GM21529 (cell line): ENCODE data around the gene SLC29A4.
"Not testable (repeated sequence)": the region's sequence is repeated elsewhere in the genome, so short reads cannot be mapped to it uniquely, and the experiment has no call there.

ENCODE experiments used
- ATAC-seq: cut with Tn5 transposase; IDR thresholded peaks from one replicate; pipeline ENCODE4 v1.9.1; 2021; ENCODE audit not compliant: unreplicated experiment

The SLC29A4 gene

DNA sequence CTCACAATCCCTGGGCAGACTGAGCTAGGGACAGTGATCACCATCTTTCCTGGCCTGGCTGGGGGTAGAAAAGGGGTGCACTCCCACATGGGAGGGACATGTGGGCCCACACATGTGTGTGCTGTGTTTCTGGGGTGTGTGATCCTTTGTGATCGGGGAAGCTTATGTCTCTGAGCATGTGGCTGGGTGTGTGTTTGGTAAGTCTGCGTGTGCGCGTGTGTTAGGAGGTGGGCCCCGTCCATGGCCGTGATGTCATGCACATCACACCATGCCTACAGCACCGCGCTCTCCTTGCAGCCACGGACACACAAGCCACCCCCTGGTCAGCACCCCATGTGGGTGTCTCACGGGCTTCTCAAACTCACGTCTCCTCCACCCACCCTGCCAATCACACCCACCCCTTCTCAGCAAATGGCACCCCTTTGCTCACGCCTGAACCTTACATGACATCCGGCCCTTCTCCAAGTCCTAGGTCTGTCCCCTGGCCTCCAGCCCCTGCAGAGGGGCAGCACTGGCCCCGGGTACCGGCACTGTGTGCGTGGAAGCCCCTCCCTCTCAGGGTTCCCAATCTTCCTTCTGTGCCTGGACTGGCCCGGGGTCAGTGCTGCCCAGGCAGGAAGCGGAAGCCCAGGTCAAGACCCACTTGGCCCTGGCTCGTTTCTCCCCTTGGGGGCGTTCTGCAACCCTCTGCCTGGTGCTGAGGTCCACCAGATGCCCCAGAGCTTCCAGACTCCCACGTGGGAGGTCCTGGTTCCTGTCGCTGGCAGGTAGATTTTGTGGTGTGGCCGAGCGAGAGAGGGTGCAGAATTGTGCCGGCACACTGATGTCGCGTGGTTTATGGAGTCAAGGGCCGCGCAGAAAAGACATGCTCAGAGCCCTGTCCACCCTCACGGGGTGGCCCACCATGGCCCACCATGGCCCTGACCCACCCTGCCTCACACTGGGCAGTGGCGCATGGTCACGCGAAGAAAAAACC is 12.6 kb downstream of the SLC29A4 start:
- no peak for ATAC-seq

DNA sequence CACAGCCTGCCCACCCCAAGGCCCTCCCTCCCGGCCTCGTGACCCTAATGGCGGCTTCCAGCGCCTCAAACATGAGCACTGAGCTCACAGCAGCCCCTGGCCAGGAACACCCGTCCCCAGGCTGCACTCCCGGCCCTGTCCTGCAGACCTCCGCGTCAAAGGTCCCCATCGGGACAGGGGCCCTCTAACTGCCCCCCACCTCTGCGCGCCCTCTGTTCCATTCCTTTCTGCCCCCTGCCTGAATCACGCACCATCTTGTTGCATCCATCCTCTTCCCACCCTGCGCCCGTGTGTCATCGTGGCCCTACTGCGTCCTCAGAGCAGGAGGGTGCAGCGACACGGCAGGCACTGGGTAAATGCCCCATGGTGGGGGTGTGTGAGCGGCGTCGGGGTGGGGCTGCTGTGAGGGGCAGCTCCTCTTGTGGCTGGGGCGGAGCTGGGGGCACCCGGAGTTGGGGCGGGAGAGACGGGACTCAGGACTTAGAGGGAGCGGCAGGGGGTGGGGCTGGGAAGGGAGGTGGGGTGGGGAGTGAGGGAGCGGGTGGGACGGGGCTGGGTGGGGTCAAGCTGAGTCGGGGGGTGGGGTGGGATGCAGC is 13.4 kb downstream of the SLC29A4 start:
- ATAC-seq, result no peak

DNA sequence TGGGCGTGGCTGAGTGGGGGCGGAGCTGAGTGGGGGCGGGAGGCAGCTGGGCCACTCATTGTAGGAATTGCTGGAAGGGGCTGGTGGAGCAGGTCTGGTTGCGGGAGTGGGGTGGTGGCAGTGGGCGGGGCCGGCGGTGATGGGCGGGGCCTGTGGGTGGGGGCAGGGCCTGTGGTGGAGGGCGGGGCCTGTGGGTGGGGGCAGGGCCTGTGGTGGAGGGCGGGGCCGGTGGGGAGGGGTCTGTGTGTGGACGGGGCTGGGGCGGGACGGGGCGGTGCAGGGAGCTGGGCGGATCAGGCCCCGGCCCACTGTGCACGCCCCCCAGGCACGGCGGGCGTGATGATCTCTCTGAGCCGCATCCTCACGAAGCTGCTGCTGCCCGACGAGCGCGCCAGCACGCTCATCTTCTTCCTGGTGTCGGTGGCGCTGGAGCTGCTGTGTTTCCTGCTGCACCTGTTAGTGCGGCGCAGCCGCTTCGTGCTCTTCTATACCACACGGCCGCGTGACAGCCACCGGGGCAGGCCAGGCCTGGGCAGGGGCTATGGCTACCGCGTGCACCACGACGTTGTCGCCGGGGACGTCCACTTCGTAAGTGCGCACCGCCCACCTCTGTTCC is 14.0 kb downstream of the SLC29A4 start:
- ATAC-seq, result peak; percentile 59

DNA sequence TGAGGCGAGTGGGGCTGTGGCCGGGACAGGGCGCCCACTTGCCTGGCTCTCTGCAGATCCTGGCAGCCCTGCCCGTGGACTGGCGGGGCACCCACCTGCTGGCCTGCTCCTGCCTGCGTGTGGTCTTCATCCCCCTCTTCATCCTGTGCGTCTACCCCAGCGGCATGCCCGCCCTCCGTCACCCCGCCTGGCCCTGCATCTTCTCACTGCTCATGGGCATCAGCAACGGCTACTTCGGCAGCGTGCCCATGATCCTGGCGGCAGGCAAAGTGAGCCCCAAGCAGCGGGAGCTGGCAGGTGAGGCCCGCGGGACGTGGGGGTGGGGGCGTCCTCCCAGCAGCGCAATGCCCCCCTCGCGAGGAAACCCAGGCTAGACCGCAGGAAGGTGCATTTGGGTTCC is 17.6 kb downstream of the SLC29A4 start:
- no peak for ATAC-seq

DNA sequence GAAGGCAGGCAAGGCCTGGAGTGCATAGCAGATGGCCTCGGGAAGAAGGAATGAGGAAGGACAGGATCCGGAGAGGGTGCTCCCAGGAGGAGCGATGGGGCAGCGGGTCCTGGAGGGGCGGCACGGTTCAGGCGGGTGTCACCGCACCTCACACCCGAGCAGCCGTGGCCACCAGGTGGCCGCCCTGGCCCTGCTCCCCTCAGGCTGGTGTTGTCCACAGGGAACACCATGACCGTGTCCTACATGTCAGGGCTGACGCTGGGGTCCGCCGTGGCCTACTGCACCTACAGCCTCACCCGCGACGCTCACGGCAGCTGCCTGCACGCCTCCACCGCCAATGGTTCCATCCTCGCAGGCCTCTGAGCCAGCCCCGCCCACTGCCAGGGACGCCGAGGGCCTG is 19.8 kb downstream of the SLC29A4 start:
- ATAC-seq, result no peak

DNA sequence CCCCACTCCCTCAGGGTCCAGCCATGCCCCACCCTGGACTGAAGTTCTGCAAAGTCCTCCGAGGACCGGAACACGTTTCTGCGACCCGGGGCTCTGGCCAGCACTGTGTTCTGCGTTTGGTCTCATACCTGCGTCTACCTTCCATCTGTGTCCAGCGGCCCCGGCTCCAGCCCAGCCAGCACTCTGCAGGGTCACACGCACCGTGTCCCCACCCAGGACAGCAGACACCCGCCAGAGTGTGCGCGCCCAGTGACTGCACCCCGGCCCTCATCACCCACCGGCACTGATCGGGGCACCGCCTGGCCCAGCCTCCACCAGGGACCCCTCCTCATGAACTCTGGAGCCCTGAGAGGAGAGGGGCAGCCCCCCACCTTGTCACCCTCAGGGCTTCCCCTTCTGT is 20.3 kb downstream of the SLC29A4 start:
- ATAC-seq, result no peak

DNA sequence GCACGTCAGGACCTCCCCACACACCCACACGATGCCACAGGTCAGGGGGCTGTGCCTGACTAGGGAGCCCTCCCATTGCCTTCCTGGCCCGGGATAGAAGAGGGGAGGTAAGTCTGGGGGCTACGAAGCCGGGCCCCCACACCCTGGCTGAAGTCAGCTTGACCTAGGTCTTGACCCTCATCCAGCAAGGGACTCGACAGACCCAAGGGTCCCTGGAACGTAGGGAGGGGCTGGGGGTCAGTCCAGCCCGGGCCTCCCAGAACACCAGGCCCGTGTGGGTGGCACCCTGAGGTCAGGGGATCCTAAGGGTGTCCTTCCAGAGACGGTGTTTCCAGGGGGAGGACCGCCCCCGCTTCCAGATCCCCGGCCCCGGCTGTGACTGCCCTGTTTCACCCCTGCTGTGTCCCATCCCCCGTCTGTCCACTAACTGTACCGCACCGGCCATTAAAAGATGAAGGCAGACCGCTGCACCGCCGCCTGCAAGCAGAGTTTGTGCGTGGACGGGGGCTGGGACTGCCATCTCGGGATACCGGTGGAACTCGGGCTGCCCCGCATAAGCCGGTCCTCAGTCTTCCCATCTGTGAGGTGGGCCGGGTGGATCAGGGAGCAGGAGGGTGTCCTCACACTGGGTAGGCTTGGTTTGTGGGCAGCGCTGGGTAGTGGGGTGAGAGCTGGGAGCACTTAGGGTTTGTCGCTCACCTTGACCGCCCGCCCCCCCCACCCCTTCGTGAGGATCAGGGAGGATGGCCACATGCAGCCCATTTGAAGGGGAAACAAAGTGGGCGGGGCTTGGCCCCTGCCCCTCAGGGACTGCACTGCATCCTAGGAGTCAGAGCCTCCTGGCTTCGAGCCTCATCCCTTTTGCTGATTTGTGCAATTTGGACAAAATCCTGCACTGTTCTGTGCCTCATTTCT is 21.1 kb downstream of the SLC29A4 start:
- no peak for ATAC-seq

DNA sequence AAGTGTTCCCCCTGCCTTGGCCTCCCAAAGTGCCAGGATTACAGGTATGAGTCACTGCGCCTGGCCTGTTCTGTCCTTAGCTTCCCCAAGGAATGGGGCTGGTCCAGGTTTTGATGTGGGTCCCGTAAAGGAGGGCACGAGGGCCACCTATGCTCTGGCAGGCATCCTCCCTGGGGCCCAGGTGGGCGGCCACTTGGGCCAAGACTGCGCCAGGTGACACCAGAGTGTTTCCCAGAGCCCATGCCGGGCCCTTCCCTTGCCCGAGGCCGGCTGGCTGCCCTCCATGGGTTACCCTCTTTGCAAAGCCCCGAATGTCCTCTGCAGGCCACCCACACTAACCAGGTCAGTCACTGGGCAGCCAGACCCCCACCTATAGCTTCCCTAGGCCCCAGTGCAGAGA is 22.3 kb downstream of the SLC29A4 start:
- not testable (repeated sequence) for ATAC-seq

DNA sequence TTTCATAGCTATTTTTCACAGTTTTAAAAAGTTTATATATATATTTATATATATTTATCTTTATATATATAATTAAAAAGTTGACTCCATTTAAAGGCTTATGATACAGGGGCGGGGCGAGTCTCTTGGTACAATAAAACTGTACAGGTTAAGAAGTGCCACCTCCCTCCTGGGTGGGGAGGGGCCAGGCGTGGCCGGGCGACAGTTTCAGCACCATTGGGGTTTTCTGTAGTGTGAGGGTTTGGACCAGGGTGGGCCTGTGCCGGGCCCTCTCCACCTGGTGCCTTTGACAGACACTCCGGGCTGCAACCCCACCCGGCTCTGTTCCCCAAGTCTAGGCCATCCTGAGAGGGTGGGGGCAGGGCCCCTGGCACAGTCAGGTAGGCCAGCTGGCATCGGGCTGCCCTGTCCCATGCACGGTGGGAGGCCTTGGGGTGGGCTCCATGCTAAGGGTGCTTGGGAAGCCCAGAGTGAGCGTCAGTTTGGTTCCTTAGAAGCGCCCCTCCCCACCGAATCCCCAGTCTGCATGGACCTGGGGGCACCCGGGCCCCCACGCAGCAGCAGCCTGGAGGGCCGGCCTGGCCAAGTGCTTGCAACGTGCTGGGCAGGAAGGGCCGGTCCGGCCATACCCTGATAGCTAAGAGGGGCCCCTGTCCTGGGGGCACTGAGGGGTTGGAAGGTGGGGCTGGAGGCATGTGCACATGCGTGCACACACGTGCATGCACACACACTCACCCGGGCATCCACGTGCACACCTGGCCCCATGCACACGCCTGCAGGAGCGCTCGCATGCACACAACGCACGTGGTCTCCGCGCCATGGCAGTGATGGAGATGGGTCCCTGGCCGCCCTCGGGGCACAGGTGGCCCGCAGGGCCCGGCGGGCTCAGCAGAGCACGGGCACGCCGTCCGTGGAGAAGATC is 24.7 kb downstream of the SLC29A4 start:
- ATAC-seq, result not testable (repeated sequence)

DNA sequence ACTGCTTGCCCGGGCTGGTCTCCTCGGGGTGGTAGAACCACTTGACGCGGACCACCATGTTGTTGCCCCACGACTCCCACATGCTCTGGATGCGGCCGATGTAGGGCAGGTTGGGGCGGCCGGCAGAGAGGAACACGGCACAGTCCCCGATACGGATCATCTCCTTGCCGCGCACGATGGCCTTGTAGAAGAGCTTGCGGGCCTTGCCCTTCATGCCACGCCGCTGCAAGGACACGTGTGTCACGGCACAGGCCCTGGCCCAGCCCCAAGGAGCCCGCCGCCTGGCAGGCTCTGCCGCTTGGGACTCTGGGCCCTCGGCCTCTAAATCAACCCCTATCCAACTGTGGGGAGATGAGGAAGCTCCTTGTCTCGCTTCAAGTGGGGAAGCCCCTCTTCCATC is 26.4 kb downstream of the SLC29A4 start:
- no peak for ATAC-seq

DNA sequence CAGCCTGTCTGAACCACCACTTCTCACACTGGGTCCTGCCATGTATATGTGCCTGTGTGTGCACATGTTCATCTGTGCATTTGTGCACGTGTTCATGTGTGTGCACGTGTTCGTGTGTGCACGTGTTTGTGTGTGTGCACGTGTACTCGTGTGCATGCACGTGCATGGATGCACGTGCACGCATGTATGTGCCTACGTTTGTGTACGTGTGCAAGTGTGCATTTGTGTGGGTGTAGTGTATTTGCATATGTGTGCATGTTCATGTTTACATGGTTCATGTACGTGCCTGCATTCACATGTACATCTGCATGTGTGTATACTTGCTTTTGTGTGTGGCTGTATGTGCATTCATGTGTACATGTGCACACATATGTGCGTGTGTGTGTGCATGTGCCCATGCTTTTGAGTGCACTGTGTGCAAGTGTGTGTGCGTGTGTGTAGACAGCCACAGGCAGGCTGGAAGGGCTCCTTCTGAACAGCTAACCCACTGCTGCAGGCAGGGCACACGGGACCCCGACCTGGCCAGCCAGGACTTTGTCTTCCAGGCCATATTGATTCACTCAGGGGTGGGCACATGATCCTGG is 28.2 kb downstream of the SLC29A4 start:
- no peak for ATAC-seq

DNA sequence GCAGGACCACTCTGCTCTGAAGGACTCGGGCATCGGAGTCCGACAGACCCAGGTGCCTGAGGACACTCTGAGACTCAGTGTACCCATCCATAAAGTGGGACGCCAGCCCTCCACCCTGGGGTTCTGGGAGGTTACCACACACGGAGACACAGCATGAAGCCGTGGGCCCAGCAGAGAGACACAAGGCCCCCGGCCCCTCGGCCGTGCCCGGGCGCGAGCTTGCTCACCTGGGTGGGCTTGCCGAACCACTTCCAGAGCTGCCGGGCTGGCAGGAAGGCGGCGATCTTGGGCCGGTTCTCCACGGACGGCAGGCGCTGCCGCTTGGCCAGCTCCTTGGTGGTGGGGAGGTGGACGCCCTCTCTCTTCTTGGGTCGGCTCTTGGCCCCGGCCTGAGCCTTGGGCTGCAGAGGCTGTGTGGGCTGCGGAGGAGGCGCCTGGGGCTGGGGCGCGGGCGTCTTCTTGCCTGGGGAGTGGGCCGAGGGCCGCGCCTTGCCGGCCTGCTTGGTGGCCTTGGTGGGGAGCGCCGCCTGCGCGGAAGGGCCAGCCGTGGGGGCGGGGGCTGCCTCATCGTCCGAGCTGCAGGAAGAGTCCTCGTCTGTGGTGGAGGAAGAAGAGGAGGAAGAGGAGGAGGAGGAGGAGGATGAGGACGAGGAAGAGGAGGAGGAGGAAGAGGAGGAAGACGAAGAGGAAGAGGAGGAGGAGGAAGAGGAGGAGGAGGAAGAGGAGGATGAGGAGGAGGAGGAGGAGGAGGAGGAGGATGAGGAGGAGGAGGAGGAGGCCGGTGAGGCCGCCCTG is 29.7 kb downstream of the SLC29A4 start:
- ATAC-seq, result not testable (repeated sequence)

DNA sequence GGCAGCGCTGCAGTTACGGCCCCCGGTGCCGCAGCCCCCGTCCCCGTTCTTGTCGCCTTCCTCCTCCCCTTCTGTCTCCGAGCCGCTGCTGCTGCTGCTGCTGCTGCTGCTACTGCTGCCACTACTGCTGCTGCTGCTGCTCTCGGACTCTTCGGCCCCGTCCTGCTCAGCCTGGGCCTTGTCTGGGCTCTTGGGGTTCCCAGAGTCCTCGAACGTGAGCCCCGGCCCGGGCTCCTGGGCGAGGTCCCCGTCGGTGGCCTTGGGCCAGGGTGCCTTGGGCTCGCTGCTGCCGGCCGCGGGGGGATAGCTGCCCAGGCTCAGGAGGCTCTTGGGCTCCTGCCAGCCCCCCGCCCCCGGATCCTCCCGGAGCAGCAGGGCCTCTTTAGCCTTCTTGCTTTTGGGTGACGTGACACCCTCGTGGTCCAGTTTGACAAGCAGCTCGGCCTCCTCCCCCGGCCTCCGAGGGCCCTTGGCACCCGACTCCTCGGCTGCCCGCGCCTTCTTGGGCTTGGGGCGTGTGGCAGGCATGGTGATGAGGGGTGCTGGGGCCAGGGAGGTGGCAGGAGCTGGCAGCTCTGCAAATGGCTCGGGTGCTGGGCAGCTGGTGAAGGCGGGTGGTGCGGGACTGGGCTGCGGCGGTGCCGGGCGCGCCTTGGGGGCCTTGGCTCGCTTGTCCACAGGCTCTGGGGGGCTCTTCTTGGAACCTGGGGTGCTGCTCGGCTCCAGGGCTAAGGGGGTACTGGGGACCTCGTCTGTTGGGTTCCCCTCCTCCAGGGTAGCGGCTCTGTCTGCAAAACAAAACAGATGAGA is 30.5 kb downstream of the SLC29A4 start:
- ATAC-seq, result not testable (repeated sequence)

DNA sequence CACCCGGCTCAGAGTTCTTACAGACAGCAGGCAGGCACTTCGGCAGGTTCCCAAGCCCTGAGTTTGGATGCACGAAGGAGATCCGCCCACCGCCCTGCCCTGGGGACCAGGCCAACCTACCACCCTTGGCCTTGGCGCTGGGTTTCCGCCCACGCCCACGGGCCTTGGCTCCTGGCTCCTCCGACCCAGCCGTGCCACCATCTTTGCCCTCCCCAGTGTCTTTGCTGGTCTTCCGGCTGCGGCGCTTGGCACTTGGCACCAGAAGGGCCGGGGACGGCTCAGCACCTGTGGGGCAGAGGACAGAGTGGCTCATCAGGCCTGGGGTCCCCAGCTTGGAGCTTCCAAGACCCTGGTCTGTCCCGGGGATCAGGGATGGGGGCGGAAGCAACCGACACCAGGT is 32.1 kb downstream of the SLC29A4 start:
- ATAC-seq, result no peak

DNA sequence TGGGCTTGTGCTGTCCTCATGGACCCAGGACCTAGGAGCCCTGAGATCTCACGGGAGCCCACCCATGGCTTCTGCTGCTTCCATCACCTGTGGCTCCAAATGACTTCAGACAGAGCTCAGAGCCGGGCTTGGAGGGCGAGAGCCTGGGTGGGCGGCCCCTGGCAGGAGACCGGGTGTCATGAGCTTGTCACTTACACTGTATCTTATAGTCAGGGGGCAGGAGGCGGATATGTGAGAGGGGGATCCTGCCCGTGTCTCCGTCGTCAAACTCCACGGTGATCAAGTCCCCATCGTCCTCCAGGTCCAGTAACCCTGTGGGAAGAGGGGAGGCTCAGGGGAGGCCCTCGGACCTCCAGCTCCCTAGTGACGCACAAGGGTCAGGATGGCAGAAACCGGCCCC is 33.0 kb downstream of the SLC29A4 start:
- ATAC-seq, result no peak

DNA sequence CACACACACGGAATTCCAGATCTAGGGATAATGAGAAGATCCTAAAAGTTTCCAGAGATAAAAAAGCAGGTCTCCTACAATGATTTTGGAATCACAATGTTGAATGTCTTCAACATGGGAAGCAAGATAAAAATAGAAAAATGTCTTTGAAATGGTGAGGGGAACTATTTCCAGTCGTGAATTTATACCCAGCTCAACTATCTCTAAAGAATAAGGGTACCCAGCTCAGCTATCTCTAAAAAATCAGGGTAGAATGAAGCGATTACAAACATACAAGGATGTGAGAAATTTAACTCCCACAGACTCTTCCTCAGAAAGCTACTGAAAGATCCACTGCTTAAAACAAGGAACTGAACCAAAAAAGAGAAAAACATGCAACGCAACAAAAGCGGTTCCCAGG is 35.9 kb downstream of the SLC29A4 start:
- ATAC-seq, result not testable (repeated sequence)

DNA sequence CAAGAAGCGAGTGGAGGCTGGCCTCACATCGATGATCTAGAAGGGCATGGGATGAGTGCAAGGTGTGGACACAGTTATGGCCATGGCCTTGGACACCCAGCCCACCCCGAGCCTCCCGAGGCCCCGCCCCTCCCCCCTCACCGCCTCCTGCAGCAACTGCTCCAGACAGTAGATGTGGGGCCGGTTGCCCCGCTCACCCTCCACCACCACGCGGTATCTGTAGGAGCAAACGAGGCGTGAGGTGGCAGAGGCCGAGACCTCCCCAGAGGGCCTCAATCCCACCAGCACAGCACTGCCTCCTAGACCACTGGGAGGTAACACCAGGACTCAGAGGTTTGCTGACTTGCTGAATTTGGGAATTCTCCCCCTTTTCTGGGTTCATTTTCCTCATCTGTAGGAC is 37.6 kb downstream of the SLC29A4 start:
- ATAC-seq, result no peak
